ENCODE measurements around the gene KAT2B.

The KAT2B gene

DNA sequence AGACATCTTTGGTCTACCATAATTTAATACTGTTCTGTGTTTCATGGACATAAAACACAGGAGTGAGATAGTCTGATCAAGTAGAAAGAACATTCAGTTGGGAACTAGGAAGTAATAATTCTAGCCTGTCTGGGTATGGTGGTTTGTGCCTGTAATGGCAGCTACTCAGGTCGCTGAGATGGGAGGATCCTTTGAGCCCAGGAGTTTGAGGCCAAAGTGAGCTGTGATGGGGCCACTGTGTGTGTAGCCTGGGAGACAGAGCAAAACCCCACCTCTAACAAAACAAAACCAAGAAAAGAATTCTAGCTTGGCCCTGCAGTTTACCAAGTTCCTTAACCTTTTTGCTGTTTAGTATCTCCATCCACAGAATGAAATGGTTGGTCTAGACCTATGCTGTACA lies 36.8 kb downstream of the KAT2B start:
- H3K79me2 ChIP-seq (ENCODE audit: control insufficient read depth, insufficient read depth, low read length, unreplicated experiment) = no peaks in the 10 kb centered on the region

DNA sequence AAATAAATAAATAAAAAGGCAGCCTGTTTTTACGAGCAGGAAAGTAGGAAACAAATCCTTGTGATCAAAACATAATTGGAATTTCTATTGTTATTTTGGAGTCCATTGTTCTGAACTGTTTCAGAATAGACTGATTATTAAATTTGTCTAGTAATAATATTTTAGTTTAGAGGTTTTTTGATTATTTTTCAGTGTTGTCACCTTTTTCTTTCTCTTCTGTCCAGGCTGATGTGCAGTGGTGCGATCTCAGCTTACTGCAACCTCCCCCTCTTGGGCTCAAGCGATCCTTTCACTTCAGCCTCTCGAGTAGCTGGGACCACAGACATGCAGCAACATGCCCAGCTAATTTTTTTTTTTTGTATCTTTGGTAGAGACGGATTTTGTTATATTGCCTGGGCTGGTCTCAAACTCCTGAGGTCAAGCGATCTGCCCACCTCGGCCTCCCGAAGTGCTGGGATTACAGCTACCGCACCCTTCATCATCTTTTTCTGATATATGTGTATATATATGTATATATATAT lies 38.0 kb downstream of the KAT2B start:
- Histone ChIP-seq H3K27me3 (ENCODE audit: insufficient read depth, low read length) (no peaks in the 10 kb centered on the region), H3K27ac (ENCODE audit: low read depth, low read length) (no peak overlapping the region), H3K79me2 (ENCODE audit: control insufficient read depth, insufficient read depth, low read length, unreplicated experiment) (no peaks in the 10 kb centered on the region), H3K4me3 (ENCODE audit: low read depth, low read length) (no peak overlapping the region), H2AFZ (ENCODE audit: low read length, unreplicated experiment) (no peak overlapping the region), H3K36me3 (ENCODE audit: insufficient read depth, low read length) (no peaks in the 10 kb centered on the region), H3K4me1 (ENCODE audit: control insufficient read depth, insufficient read depth, low read length, unreplicated experiment) (peaks cover 14% of the 10 kb centered on the region)

More for the DNA sequence above, 36.8 kb downstream of the KAT2B start:
- Histone ChIP-seq H3K4me3 (ENCODE audit: low read depth, low read length) (no peak overlapping the region), H3K36me3 (ENCODE audit: insufficient read depth, low read length) (no peaks in the 10 kb centered on the region), H2AFZ (ENCODE audit: low read length, unreplicated experiment) (no peak overlapping the region), H3K4me1 (ENCODE audit: control insufficient read depth, insufficient read depth, low read length, unreplicated experiment) (peaks cover 14% of the 10 kb centered on the region), H3K27me3 (ENCODE audit: insufficient read depth, low read length) (no peaks in the 10 kb centered on the region), H3K27ac (ENCODE audit: low read depth, low read length) (no peak overlapping the region)

- no peak overlapping the region for H3K4me3 ChIP-seq (ENCODE audit: low read depth, low read length)
- no peaks in the 10 kb centered on the region for H3K27me3 ChIP-seq (ENCODE audit: insufficient read depth, low read length)
- no peaks in the 10 kb centered on the region for H3K36me3 ChIP-seq (ENCODE audit: insufficient read depth, low read length)
- no peak overlapping the region for H2AFZ ChIP-seq (ENCODE audit: low read length, unreplicated experiment)
- no peaks in the 10 kb centered on the region for H3K79me2 ChIP-seq (ENCODE audit: control insufficient read depth, insufficient read depth, low read length, unreplicated experiment)
- no peak overlapping the region for H3K27ac ChIP-seq (ENCODE audit: low read depth, low read length)
- H3K4me1 ChIP-seq (ENCODE audit: control insufficient read depth, insufficient read depth, low read length, unreplicated experiment) = peaks cover 6% of the 10 kb centered on the region
Observed at GRCh38 chr3:20079621-20080020, 39.4 kb downstream of the KAT2B start.

DNA sequence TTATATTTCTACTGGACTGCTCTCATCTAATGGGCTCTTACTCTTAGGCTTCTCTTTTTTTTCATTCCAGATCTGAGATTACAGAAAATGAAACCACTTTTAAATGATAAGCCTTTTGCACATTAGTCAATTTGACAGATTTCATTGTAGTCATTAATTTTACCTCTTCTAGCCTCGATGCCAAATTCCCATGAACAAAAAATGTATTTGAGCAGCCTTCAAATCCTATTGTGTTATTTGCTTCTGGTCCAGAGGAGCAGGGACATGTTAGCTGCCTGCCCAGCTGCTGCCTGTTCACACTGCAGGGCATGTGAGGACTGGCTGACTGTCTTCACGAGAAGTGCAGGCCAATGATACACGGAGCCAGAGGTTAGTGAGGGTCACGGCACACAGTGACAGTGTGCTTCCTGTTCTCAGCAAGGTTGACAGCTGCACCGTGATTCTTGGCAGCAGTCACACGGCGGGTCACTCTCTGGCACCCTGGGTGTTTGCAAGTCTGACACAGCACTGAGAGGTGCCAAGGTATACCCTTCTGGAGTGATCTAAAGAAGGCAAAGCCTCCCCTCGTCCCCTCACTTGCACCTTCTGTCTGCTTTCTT lies 40.8 kb downstream of the KAT2B start:
- Histone ChIP-seq H3K4me1 (ENCODE audit: control insufficient read depth, insufficient read depth, low read length, unreplicated experiment) (peaks cover 6% of the 10 kb centered on the region), H3K27ac (ENCODE audit: low read depth, low read length) (no peak overlapping the region), H2AFZ (ENCODE audit: low read length, unreplicated experiment) (no peak overlapping the region), H3K36me3 (ENCODE audit: insufficient read depth, low read length) (no peaks in the 10 kb centered on the region), H3K4me3 (ENCODE audit: low read depth, low read length) (no peak overlapping the region), H3K27me3 (ENCODE audit: insufficient read depth, low read length) (no peaks in the 10 kb centered on the region), H3K79me2 (ENCODE audit: control insufficient read depth, insufficient read depth, low read length, unreplicated experiment) (no peaks in the 10 kb centered on the region)

- Histone ChIP-seq H2AFZ (ENCODE audit: low read length, unreplicated experiment) (no peak overlapping the region), H3K4me1 (ENCODE audit: control insufficient read depth, insufficient read depth, low read length, unreplicated experiment) (peaks cover 6% of the 10 kb centered on the region), H3K27me3 (ENCODE audit: insufficient read depth, low read length) (no peaks in the 10 kb centered on the region), H3K27ac (ENCODE audit: low read depth, low read length) (no peak overlapping the region), H3K79me2 (ENCODE audit: control insufficient read depth, insufficient read depth, low read length, unreplicated experiment) (no peaks in the 10 kb centered on the region), H3K4me3 (ENCODE audit: low read depth, low read length) (no peak overlapping the region), H3K36me3 (ENCODE audit: insufficient read depth, low read length) (no peaks in the 10 kb centered on the region)
Observed at GRCh38 chr3:20083253-20083652, 43.0 kb downstream of the KAT2B start.

DNA sequence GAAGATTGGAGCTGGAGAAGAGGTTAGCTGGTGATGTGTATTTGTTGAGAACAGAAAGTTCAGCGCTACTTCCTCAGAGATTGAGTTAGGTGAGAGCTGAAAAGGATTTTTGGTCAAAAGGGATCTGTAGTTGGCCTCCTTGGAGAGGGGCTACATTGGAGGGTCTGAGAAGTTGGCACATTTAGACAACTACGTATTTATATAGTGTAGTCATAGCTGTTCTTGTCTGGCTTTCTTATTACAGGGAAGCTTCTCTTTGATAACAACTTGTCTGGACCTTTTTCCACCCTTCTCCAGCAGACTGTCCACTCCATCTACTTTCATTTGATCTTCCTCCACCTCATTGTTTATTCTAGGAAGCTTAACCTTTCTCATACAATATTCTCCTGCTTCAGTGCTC lies 43.7 kb downstream of the KAT2B start:
- Histone ChIP-seq H3K4me3 (ENCODE audit: low read depth, low read length) (no peak overlapping the region), H3K27me3 (ENCODE audit: insufficient read depth, low read length) (no peaks in the 10 kb centered on the region), H3K27ac (ENCODE audit: low read depth, low read length) (no peak overlapping the region), H3K79me2 (ENCODE audit: control insufficient read depth, insufficient read depth, low read length, unreplicated experiment) (no peaks in the 10 kb centered on the region), H3K4me1 (ENCODE audit: control insufficient read depth, insufficient read depth, low read length, unreplicated experiment) (peaks cover 6% of the 10 kb centered on the region), H3K36me3 (ENCODE audit: insufficient read depth, low read length) (no peaks in the 10 kb centered on the region), H2AFZ (ENCODE audit: low read length, unreplicated experiment) (no peak overlapping the region)

DNA sequence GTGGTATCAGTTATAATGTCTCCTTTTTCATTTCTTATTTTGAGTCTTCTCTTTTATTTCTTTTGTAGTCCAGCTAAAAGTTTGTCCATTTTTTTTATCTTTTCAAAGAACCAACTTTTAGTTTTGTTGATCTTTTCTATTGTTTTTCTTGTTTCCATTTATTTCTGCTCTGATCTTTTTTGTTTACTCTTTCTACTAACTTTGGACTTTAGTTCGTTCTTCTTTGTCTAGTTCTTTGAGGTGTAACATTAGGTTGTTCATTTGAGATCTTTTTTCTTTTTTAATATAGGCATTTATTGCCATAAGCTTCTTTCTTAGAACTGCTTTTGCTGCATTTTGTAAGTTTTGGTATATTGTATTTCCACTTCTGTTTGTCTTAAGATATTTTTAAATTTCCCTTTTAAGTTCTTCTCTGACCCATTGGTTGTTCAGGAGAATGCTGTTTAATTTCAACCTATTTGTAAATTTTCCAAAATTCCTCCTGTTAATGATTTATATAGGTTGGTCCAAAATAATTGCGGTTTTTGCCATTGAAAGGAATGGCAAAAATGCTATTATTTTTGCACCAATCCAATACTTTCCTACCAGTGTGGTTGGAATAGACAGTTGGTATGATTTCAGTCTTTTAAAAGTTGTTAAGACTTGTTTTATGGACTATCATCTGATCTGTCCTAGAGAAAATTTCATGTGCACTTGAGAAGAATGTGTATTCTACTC lies 51.2 kb downstream of the KAT2B start:
- Histone ChIP-seq H3K27me3 (ENCODE audit: insufficient read depth, low read length) (no peaks in the 10 kb centered on the region), H2AFZ (ENCODE audit: low read length, unreplicated experiment) (no peak overlapping the region), H3K4me1 (ENCODE audit: control insufficient read depth, insufficient read depth, low read length, unreplicated experiment) (peaks cover 6% of the 10 kb centered on the region), H3K27ac (ENCODE audit: low read depth, low read length) (no peak overlapping the region), H3K4me3 (ENCODE audit: low read depth, low read length) (no peak overlapping the region), H3K79me2 (ENCODE audit: control insufficient read depth, insufficient read depth, low read length, unreplicated experiment) (no peaks in the 10 kb centered on the region), H3K36me3 (ENCODE audit: insufficient read depth, low read length) (peaks cover 10% of the 10 kb centered on the region)

- H3K79me2 ChIP-seq (ENCODE audit: control insufficient read depth, insufficient read depth, low read length, unreplicated experiment) = no peaks in the 10 kb centered on the region
- no peaks in the 10 kb centered on the region for H3K27me3 ChIP-seq (ENCODE audit: insufficient read depth, low read length)
- no peak overlapping the region for H2AFZ ChIP-seq (ENCODE audit: low read length, unreplicated experiment)
- H3K27ac ChIP-seq (ENCODE audit: low read depth, low read length) = no peak overlapping the region
- peaks cover 3% of the 10 kb centered on the region; the same call in 1 of the 2 replicates for H3K36me3 ChIP-seq (ENCODE audit: insufficient read depth, low read length)
- H3K4me3 ChIP-seq (ENCODE audit: low read depth, low read length) = no peak overlapping the region
- peaks cover 7% of the 10 kb centered on the region for H3K4me1 ChIP-seq (ENCODE audit: control insufficient read depth, insufficient read depth, low read length, unreplicated experiment)
Observed at GRCh38 chr3:20095470-20095869, 55.2 kb downstream of the KAT2B start.

DNA sequence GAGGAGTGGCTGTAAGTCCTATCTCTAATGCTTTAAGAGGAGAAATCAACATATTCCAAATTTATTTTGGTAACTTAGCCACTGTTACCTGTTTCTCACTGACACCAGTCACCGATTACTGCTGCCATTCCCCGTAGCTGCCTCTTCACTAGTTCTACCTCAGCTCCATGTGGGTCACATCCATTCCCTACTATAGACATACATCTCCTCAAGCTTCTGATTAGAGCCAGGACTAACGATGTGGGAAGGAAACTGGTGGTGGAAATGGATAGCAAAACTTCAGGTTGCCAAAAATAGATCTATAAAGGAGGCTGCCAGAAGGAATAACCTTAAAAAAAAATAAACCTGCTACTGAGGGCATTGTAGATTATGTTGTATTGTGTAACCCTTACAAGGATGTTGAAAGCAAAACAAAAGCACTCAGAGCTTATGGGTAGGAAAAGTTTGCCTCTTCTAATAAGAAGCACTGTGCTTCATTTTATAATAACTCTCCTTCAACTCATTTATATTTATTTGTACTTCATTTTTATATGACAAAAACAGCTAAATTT lies 56.0 kb downstream of the KAT2B start:
- Histone ChIP-seq H3K4me3 (ENCODE audit: low read depth, low read length) (no peak overlapping the region), H3K27me3 (ENCODE audit: insufficient read depth, low read length) (no peaks in the 10 kb centered on the region), H3K27ac (ENCODE audit: low read depth, low read length) (no peak overlapping the region), H3K36me3 (ENCODE audit: insufficient read depth, low read length) (peaks cover 3% of the 10 kb centered on the region; the same call in 1 of the 2 replicates), H3K4me1 (ENCODE audit: control insufficient read depth, insufficient read depth, low read length, unreplicated experiment) (peaks cover 7% of the 10 kb centered on the region), H2AFZ (ENCODE audit: low read length, unreplicated experiment) (no peak overlapping the region), H3K79me2 (ENCODE audit: control insufficient read depth, insufficient read depth, low read length, unreplicated experiment) (no peaks in the 10 kb centered on the region)

DNA sequence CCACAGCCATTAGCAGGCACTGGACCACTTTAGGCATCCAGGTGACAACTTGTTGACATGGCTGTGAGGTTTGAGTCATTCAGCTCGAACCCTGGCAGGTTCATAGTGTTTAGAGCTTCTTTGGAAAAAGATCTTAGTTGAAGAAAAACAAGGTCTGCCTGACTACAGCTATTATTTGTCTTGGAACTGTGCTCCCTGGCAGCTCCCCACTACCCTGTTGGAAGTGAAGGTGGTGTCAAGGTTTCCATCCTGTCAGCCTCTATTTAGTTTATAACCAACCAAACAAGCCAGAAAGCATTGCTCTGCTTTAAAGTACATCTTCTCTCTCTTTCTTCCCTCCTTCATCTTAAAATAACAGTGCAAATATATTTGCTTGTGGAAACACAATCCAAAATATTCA lies 56.8 kb downstream of the KAT2B start:
- no peaks in the 10 kb centered on the region for H3K79me2 ChIP-seq (ENCODE audit: control insufficient read depth, insufficient read depth, low read length, unreplicated experiment)
- no peak overlapping the region for H3K4me3 ChIP-seq (ENCODE audit: low read depth, low read length)
- H3K27ac ChIP-seq (ENCODE audit: low read depth, low read length) = no peak overlapping the region
- H3K27me3 ChIP-seq (ENCODE audit: insufficient read depth, low read length) = no peaks in the 10 kb centered on the region
- no peaks in the 10 kb centered on the region for H3K36me3 ChIP-seq (ENCODE audit: insufficient read depth, low read length)
- H3K4me1 ChIP-seq (ENCODE audit: control insufficient read depth, insufficient read depth, low read length, unreplicated experiment) = peaks cover 7% of the 10 kb centered on the region
- no peak overlapping the region for H2AFZ ChIP-seq (ENCODE audit: low read length, unreplicated experiment)

DNA sequence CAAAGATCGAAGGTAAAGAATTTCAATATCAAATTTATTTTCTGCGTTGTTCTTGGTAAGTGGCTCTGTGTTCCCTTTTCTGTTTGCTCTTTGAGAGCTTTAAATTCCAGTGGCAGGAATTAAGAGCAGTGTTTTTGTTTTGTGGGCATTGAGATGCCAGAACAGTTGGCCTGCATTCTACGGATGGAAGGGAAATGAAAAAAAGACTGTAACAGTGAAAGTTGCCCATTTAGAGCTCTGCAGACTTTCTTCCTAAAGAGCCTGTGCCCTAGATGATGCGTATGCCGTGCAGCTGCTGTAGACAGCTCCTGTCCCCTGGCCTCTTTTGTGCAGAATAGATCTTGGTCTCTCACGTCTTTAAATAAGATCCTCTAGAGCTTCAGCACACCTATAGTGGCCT lies 58.8 kb downstream of the KAT2B start:
- peaks cover 7% of the 10 kb centered on the region for H3K4me1 ChIP-seq (ENCODE audit: control insufficient read depth, insufficient read depth, low read length, unreplicated experiment)
- no peak overlapping the region for H3K4me3 ChIP-seq (ENCODE audit: low read depth, low read length)
- no peaks in the 10 kb centered on the region for H3K79me2 ChIP-seq (ENCODE audit: control insufficient read depth, insufficient read depth, low read length, unreplicated experiment)
- no peaks in the 10 kb centered on the region for H3K27me3 ChIP-seq (ENCODE audit: insufficient read depth, low read length)
- no peak overlapping the region for H3K27ac ChIP-seq (ENCODE audit: low read depth, low read length)
- H3K36me3 ChIP-seq (ENCODE audit: insufficient read depth, low read length) = no peaks in the 10 kb centered on the region
- no peak overlapping the region for H2AFZ ChIP-seq (ENCODE audit: low read length, unreplicated experiment)

All from ACC112 (cell line).